Ishikawa (cell line): ENCODE data around the gene CST6.
A peak's percentile ranks its signal among the peaks of the same experiment; 100 is the strongest.

Experiments
- CEBPB ChIP-seq: IDR thresholded peaks from 2 replicates; pipeline ENCODE4 v1.6.1; 2012
- CREB1 ChIP-seq: IDR thresholded peaks from 2 replicates; pipeline ENCODE4 v1.6.1; 2012; ENCODE audit warnings: low read depth
- EGR1 ChIP-seq: IDR thresholded peaks from 2 replicates; pipeline ENCODE4 v1.6.1; 2012
- EP300 ChIP-seq: IDR thresholded peaks from 2 replicates; pipeline ENCODE4 v1.6.1; 2012; ENCODE audit warnings: borderline replicate concordance
- FOXM1 ChIP-seq: IDR thresholded peaks from 2 replicates; pipeline ENCODE4 v1.6.1; 2012; ENCODE audit warnings: low read depth, borderline replicate concordance
- RAD21 ChIP-seq: IDR thresholded peaks from 2 replicates; pipeline ENCODE4 v1.6.1; 2012; ENCODE audit warnings: low read depth
- TAF1 ChIP-seq: IDR thresholded peaks from 2 replicates; pipeline ENCODE4 v1.6.1; 2012; ENCODE audit warnings: low read depth, mild to moderate bottlenecking
- TCF12 ChIP-seq: IDR thresholded peaks from 2 replicates; pipeline ENCODE4 v1.6.1; 2012; ENCODE audit warnings: low read depth
- YY1 ChIP-seq: IDR thresholded peaks from 2 replicates; pipeline ENCODE4 v1.6.1; 2012; ENCODE audit warnings: low read depth
- ZBTB7A ChIP-seq: IDR thresholded peaks from 2 replicates; pipeline ENCODE4 v1.6.1; 2012; ENCODE audit warnings: low read depth
- TF ChIP-seq, protein P1 (sequence below): IDR thresholded peaks from 2 replicates; pipeline ENCODE4 v1.6.1; 2012; ENCODE audit warnings: low read depth, mild to moderate bottlenecking
- TF ChIP-seq, protein P2 (sequence below): IDR thresholded peaks from 2 replicates; pipeline ENCODE4 v1.6.1; 2012

DNA sequence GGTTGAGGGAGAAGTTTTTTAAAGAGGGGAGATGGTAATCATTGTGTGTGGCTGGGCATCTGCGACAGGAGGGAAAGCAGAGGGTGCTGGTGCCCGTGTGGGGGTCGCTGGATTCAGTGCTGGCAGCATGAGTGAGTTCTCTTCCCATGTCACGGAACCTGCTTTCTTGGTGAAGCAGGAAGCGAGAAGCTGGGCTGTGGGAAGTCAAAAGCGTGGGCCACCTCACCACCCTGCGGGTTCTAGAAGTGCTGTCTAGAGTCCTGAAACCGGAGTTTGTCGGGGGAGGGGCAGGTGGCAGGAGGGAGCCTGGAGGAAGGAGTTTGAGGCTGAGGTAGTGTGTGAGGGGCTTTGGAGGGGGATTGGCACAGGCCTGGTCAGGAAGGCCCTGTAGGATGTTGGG, 36.0 kb upstream of the CST6 start:
- no peak for TF ChIP-seq FOXM1
- no peak for TF ChIP-seq CEBPB
- TF ChIP-seq CREB1, result no peak
- TF ChIP-seq, protein P1, sequence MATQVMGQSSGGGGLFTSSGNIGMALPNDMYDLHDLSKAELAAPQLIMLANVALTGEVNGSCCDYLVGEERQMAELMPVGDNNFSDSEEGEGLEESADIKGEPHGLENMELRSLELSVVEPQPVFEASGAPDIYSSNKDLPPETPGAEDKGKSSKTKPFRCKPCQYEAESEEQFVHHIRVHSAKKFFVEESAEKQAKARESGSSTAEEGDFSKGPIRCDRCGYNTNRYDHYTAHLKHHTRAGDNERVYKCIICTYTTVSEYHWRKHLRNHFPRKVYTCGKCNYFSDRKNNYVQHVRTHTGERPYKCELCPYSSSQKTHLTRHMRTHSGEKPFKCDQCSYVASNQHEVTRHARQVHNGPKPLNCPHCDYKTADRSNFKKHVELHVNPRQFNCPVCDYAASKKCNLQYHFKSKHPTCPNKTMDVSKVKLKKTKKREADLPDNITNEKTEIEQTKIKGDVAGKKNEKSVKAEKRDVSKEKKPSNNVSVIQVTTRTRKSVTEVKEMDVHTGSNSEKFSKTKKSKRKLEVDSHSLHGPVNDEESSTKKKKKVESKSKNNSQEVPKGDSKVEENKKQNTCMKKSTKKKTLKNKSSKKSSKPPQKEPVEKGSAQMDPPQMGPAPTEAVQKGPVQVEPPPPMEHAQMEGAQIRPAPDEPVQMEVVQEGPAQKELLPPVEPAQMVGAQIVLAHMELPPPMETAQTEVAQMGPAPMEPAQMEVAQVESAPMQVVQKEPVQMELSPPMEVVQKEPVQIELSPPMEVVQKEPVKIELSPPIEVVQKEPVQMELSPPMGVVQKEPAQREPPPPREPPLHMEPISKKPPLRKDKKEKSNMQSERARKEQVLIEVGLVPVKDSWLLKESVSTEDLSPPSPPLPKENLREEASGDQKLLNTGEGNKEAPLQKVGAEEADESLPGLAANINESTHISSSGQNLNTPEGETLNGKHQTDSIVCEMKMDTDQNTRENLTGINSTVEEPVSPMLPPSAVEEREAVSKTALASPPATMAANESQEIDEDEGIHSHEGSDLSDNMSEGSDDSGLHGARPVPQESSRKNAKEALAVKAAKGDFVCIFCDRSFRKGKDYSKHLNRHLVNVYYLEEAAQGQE, result peak; percentile 11; the same call in 1 of the 2 replicates
- no peak for TF ChIP-seq EP300
- TF ChIP-seq, protein P2, sequence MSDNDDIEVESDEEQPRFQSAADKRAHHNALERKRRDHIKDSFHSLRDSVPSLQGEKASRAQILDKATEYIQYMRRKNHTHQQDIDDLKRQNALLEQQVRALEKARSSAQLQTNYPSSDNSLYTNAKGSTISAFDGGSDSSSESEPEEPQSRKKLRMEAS, result no peak
- no peak for TF ChIP-seq TCF12
- TF ChIP-seq YY1, result no peak
- no peak for TF ChIP-seq RAD21
- no peak for TF ChIP-seq TAF1
- TF ChIP-seq ZBTB7A, result no peak
- no peak for TF ChIP-seq EGR1
